AG20443 (cell line): ENCODE results near the gene PCP4L1.
"Not testable (repeated sequence)": the region's sequence is repeated elsewhere in the genome, so short reads cannot be mapped to it uniquely, and the experiment has no call there.

Source experiments
- DNase-seq: peaks from one replicate; pipeline ENCODE4 v3.0.0; 2012; ENCODE audit warnings: low spot score, mixed read lengths

Gene PCP4L1

DNA sequence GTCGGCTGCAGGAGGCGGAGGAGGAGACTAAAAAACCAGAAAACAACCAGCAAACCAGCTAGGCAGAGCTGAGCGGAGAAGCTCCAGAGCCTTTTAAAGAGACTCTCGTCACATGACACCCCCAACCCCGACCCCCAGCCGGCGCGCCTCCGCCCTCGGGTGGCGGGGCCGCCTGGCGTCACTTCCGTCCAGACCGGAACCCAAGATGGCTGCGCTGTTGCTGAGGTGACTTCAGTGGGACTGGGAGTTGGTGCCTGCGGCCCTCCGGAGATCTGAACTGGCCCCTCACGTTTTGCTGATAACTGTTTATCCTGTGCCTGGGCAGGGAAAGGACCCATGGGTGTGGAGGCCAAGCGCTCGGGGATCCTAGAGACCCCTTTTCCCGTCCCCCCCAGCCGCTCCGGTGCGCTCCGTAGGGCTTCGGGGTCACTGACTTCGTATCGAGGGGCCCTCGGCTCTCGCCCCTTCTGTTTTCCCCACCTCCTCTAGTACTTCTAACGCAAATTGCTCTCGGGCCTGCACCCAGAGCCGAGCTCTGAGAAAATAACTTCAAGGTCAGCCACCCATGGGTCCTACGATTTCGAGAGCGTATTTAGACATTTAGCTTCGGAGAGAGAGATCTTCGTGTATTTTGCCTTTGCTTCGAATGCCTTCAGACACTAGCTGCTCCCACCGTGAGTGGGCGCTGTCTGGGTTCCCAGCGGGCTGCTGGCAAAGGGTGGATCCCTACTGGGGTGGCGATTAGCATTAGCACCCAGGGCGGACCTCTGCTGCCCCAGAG lies 55.8 kb downstream of the PCP4L1 start, which contains the start of gene SDHC:
Gene SDHC (plus strand): TSS at position 181 of the 781 bp plus-strand sequence. CDS start 25 bp downstream, at position 206.
- peak; percentile 99 for DNase-seq

DNA sequence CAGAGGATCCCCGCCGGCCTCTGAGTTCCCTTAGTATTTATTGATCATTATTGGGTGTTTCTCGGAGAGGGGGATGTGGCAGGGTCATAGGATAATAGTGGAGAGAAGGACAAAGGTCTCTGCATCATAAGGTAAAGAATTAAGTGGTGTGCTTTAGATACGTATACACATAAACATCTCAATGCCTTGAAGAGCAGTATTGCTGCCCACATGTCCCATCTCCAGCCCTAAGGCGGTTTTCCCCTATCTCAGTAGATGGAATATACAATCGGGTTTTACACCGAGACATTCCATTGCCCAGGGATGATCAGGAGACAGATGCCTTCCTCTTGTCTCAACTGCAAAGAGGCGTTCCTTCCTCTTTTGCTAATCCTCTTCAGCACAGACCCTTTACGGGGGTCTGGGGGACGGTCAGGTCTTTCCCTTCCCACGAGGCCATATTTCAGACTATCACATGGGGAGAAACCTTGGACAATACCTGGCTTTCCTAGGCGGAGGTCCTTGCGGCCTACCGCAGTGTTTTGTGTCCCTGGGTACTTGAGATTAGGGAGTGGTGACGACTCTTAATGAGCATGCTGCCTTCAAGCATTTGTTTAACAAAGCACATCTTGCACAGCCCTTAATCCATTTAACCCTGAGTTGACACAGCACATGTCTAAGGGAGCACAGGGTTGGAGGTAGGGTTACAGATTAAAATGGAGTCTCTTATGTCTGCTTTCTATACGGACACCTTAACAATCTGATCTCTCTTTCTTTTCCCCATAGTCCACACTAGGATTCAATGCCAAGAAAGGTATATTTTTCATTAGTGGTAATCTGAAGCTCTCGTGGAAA lies 57.5 kb downstream of the PCP4L1 start:
- DNase-seq, result not testable (repeated sequence)

DNA sequence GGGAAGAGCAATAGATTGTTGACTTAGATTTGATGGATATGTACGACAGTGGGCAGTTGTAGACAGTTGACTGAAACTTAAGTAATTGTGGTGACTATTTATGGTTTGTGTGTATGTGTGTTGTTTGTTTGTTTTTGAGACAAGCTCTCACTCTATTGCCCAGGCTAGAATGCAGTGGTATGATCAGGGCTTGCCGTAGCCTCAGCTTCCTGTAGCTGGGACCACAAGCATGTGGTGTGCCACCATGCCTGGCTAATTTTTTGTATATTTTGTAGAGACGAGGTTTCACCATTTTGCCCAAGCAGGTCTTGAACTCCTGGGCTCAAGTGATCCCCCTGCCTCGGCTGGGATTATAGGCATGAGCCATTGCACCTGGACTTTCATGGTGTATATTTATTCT lies 65.5 kb downstream of the PCP4L1 start:
- DNase-seq, result no peak

DNA sequence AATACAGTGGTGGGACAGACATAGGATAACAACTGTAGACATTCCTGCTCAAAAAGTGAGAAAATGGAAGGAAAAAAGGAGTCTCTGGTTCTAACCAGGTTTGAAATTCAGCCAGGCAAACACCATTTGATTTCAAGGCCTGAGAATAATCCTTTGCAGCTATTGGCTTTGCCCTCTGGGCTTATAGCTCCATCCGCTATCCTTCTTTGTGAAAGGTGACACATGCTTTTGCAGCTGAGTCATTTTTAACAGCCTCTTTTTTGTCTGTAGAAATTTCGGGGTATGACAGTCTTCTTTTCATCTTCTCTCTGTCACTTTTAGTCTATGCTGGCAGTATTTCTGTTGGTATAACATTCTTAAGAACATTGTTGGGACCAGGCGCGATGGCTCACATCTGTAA lies 71.8 kb downstream of the PCP4L1 start:
- no peak for DNase-seq

DNA sequence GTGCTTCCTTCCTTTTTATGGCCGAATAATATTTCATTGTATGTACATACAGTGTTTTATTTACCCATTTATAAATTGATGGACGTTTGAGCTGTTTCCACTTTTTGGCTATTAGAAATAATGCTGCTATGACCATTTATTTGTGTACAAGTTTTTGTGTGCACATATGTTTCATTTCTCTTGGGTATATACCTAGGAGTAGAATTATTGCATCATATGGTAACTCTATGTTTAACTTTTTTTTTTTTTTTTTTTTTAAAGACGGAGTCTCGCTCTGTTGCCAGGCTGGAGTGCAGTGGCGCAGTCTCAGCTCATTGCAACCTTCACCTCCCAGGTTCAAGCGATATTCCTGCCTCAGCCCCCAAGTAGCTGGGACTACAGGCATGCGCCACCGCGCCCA lies 74.6 kb downstream of the PCP4L1 start:
- DNase-seq, result no peak
